ENCODE data around the gene FFAR3.
A peak's percentile ranks its signal among the peaks of the same experiment; 100 is the strongest.
"Not testable (repeated sequence)": the region's sequence is repeated elsewhere in the genome, so short reads cannot be mapped to it uniquely, and the experiment has no call there.

Gene FFAR3

GRCh38 chr19:35349614-35350521 lies 8.4 kb upstream of the FFAR3 start:
- DNase-seq (ENCODE audit: low read depth in 1 of 2, low spot score in 1 of 2): no peak

- DNase-seq (ENCODE audit: low read depth in 1 of 2, low spot score in 1 of 2): no peak
These were observed 7.7 kb upstream of the FFAR3 start for GRCh38 chr19:35350591-35350990.

- DNase-seq (ENCODE audit: low read depth in 1 of 2, low spot score in 1 of 2): no peak
These were observed 6.7 kb upstream of the FFAR3 start for GRCh38 chr19:35351411-35352176.

DNA sequence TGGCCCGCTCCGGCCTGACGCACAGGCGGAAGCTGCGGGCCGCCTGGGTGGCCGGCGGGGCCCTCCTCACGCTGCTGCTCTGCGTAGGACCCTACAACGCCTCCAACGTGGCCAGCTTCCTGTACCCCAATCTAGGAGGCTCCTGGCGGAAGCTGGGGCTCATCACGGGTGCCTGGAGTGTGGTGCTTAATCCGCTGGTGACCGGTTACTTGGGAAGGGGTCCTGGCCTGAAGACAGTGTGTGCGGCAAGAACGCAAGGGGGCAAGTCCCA lies 6.1 kb upstream of the FFAR3 start:
- DNase-seq (ENCODE audit: low read depth in 1 of 2, low spot score in 1 of 2): no peak

GRCh38 chr19:35352448-35353304 lies 5.6 kb upstream of the FFAR3 start:
- peak; percentile 34 to 43 for DNase-seq (ENCODE audit: low read depth in 1 of 2, low spot score in 1 of 2)

GRCh38 chr19:35353635-35354034 lies 4.6 kb upstream of the FFAR3 start:
- no peak for DNase-seq (ENCODE audit: low read depth in 1 of 2, low spot score in 1 of 2)

- no peak for DNase-seq (ENCODE audit: low read depth in 1 of 2, low spot score in 1 of 2)
These were observed 3.4 kb upstream of the FFAR3 start for GRCh38 chr19:35354898-35355297.

DNA sequence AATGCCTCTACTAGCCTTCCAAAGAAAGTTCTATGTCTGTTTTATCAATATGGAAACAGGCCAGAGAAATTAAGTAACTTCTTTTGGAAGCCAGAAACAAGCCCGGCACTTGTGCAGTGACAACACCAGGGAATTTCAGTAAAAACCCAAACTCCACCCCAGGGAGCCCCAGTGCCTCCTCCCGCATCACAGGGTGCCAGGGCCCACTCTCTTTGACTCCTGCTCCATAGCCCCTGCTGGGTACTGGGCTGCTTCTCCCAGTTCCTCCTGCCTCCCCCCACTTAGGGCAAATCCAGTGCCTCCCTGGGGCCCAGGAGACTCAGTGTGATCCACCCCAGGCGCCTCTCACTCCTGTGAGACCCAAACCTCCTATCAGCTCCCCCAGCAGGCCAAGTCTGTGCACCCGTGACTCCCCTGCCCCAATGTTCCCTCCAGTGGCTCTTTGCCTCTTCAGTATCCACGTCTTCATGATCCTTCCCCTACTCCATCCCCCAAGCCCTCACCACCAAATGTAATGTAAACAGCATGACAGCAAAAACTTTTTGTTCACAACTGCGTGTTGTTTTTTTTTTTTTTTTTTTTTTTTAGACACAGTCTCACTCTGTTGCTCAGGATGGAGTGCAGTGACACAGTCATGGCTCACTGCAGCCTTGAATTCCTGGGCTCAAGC lies 2.3 kb upstream of the FFAR3 start:
- no peak for DNase-seq (ENCODE audit: low read depth in 1 of 2, low spot score in 1 of 2)

DNA sequence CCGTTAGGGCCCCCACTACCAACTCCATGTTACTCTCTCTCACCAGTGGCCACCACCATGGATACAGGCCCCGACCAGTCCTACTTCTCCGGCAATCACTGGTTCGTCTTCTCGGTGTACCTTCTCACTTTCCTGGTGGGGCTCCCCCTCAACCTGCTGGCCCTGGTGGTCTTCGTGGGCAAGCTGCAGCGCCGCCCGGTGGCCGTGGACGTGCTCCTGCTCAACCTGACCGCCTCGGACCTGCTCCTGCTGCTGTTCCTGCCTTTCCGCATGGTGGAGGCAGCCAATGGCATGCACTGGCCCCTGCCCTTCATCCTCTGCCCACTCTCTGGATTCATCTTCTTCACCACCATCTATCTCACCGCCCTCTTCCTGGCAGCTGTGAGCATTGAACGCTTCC lies 574 bp downstream of the FFAR3 start:
- DNase-seq (ENCODE audit: low read depth in 1 of 2, low spot score in 1 of 2): not testable (repeated sequence)

DNA sequence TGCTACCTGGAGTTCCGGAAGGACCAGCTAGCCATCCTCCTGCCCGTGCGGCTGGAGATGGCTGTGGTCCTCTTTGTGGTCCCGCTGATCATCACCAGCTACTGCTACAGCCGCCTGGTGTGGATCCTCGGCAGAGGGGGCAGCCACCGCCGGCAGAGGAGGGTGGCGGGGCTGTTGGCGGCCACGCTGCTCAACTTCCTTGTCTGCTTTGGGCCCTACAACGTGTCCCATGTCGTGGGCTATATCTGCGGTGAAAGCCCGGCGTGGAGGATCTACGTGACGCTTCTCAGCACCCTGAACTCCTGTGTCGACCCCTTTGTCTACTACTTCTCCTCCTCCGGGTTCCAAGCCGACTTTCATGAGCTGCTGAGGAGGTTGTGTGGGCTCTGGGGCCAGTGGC lies 1.1 kb downstream of the FFAR3 start:
- DNase-seq (ENCODE audit: low read depth in 1 of 2, low spot score in 1 of 2): not testable (repeated sequence)

DNA sequence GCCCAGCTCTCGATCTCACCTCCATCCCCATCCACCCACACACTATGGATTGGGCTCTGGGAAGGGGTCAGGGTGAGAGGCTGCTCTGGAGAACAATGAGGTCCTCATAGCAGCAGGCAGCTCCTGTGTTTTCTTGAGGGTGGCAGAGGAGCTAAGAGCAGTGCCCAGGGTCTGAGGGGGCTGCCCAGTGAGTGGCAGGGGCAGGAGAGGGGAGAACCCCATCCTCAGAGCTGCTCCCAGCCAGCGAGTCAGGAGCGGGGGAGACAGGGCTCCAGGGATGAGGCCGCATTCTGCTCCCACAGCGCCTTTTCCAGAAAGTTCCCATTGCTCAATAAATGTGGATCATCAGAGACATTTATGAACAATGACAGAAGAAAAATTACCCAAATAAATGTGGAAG lies 1.8 kb downstream of the FFAR3 start:
- not testable (repeated sequence) for DNase-seq (ENCODE audit: low read depth in 1 of 2, low spot score in 1 of 2)

DNA sequence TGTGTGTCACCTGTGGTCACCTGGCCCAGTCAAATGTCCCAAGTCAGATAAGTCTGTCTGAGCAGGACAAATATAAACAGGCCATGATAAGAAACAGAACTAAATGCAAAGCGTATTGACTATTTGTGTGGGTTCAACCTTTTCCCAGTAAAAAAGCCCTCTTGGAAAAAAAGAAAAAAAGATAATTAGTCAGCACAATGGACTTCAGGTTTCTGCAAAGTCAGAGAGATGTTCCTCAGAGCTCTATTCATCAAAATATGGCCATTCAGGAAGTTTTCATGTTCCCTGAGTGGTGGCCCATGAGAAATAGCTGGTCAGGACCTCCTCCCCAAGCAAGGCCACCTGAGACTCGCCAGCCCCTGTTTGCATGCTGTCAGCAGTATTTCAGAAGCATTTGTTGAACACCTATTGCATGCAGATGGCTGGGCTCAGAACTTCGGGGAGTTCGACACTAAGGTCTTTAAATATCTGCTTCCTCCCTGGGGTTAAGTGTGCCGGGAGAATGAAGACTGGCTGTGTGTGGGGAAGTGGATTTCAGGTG lies 2.7 kb downstream of the FFAR3 start:
- DNase-seq (ENCODE audit: low read depth in 1 of 2, low spot score in 1 of 2): no peak

GRCh38 chr19:35362261-35363000 lies 4.2 kb downstream of the FFAR3 start:
- DNase-seq (ENCODE audit: low read depth in 1 of 2, low spot score in 1 of 2): no peak

- no peak for DNase-seq (ENCODE audit: low read depth in 1 of 2, low spot score in 1 of 2)
These were observed 4.8 kb downstream of the FFAR3 start for GRCh38 chr19:35363001-35363590.

DNA sequence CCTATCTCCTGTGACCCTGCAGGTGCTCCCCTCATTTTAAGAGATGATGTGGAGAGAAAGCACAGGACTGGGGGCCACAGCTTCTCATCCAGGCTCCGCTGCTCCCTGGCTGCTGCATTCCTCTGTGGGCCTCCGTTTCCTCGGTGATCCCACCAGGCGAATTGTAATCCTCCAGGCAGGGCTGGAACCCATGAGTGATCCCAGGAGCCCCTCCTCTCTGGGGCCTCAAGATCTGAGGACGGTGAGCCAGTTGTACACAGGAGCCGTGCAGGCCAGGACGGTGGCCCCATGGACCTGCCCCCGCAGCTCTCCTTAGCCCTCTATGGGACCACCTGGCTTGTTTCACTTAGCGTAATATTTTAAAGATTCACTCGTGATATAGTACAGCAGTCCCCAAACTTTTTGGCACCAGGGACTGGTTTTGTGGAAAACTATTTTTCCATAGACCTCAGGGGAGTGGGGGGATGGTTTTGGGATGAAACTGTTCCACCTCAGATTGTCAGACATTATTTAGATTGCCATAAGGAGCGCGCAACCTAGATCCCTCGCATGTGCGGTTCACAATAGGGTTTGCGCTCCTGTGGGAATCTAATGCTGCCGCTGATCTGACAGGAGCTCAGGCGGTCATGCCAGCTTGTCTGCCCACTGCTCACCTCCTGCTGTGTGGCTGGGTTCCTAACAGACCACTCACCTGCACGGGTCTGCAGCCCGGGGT lies 5.6 kb downstream of the FFAR3 start:
- no peak for DNase-seq (ENCODE audit: low read depth in 1 of 2, low spot score in 1 of 2)

GRCh38 chr19:35365303-35365702 lies 7.0 kb downstream of the FFAR3 start:
- no peak for DNase-seq (ENCODE audit: low read depth in 1 of 2, low spot score in 1 of 2)

GRCh38 chr19:35368378-35368777 lies 10.1 kb downstream of the FFAR3 start:
- DNase-seq (ENCODE audit: low read depth in 1 of 2, low spot score in 1 of 2): no peak

- no peak for DNase-seq (ENCODE audit: low read depth in 1 of 2, low spot score in 1 of 2)
These were observed 11.3 kb downstream of the FFAR3 start for GRCh38 chr19:35369522-35369921.

- DNase-seq (ENCODE audit: low read depth in 1 of 2, low spot score in 1 of 2): no peak
These were observed 12.5 kb downstream of the FFAR3 start, which contains the start of gene GPR42 for GRCh38 chr19:35370722-35371121. GPR42 (plus strand) TSS chr19:35371068; CDS start chr19:35371360, 292 bp downstream.

Data from stimulated activated CD4-positive, alpha-beta T cell treated with anti-CD3 and anti-CD28 coated beads, Interleukin-15, amount 100 ng/mL, for 1 hour (primary cell).